Cardiac fibroblast (primary cell): Measurements from ENCODE around the gene CCDC40.

Experiments
- DNase-seq, 2 donors: peaks; one replicate each; pipeline versions ENCODE4 v3.0.0 to v3.0.0-alpha.2; 2010; ENCODE audit warnings: low read depth in 2 of 2
- H3K4me3 ChIP-seq, 2 donors: replicated peaks in 1 of 2; 1 replicate in 1 of 2; 2 replicates in 1 of 2; pipeline ENCODE4 v1.5.1; 2011; ENCODE audit warnings: low read depth in 2 of 2, low read length in 2 of 2, mild to moderate bottlenecking in 2 of 2, moderate library complexity in 1 of 2
- TF ChIP-seq, protein P1 (sequence below): IDR thresholded peaks from one replicate; pipeline ENCODE4 v1.5.1; 2011; ENCODE audit warnings: low read depth, mild to moderate bottlenecking, low read length, inconsistent platforms

Gene CCDC40

DNA sequence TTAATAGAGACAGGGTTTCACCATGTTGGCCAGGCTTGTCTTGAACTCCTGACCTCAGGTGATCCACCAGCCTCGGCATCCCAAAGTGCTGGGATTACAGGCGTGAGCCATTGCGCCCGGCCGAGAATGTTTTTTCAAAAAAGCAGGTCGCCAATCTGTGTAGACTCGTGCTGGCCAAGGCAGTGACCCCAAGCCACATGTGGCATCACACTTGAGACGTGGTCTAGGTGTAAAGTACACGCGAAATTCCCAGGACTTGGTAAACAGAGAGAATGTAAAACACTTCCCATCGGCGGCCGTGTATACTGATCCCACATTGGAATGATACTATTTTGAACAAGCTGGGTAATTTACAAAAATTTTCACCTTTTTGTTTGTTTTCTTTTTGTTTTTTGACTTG lies 41.8 kb upstream of the CCDC40 start:
- TF ChIP-seq, protein P1, sequence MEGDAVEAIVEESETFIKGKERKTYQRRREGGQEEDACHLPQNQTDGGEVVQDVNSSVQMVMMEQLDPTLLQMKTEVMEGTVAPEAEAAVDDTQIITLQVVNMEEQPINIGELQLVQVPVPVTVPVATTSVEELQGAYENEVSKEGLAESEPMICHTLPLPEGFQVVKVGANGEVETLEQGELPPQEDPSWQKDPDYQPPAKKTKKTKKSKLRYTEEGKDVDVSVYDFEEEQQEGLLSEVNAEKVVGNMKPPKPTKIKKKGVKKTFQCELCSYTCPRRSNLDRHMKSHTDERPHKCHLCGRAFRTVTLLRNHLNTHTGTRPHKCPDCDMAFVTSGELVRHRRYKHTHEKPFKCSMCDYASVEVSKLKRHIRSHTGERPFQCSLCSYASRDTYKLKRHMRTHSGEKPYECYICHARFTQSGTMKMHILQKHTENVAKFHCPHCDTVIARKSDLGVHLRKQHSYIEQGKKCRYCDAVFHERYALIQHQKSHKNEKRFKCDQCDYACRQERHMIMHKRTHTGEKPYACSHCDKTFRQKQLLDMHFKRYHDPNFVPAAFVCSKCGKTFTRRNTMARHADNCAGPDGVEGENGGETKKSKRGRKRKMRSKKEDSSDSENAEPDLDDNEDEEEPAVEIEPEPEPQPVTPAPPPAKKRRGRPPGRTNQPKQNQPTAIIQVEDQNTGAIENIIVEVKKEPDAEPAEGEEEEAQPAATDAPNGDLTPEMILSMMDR, result no peak
- no peak for DNase-seq
- H3K4me3 ChIP-seq, result no peak overlapping the region

DNA sequence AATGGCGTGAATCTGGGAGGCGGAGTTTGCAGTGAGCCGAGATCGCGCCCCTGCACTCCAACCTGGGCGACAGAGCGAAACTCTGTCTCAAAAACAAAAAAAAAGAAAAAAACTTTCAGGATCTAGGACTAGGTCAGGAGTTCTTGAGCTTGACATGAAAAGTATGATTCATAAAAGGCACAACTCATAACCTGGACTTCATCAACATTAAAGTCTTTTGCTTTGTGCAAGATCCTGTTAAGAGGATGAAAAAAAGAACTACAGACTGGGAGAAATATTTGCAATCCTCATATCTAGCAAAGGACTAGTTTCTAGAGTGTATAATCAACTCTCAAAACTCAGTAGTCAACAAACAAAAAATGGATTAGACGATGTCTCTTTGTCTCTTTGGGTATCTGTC lies 40.7 kb upstream of the CCDC40 start:
- H3K4me3 ChIP-seq, result no peak overlapping the region
- TF ChIP-seq, protein P1, result no peak
- no peak for DNase-seq

DNA sequence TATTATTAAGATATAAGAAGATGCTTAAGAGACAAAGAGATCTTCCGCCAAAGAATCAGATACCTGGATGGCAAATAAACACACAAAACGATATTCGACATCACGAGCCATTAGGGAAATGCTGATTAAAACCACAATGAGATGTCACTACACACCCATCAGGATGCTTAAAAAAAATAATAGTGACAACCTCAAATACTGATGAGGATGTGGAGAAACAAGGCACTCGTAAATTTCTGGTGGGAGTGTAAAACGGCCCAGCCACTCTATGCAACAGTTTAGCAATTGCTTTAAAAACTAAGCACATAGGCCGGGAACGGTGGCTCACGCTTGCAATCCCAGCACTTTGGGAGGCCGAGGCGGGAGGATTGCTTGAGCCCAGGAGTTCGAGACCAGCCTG lies 40.2 kb upstream of the CCDC40 start:
- TF ChIP-seq, protein P1, result no peak

DNA sequence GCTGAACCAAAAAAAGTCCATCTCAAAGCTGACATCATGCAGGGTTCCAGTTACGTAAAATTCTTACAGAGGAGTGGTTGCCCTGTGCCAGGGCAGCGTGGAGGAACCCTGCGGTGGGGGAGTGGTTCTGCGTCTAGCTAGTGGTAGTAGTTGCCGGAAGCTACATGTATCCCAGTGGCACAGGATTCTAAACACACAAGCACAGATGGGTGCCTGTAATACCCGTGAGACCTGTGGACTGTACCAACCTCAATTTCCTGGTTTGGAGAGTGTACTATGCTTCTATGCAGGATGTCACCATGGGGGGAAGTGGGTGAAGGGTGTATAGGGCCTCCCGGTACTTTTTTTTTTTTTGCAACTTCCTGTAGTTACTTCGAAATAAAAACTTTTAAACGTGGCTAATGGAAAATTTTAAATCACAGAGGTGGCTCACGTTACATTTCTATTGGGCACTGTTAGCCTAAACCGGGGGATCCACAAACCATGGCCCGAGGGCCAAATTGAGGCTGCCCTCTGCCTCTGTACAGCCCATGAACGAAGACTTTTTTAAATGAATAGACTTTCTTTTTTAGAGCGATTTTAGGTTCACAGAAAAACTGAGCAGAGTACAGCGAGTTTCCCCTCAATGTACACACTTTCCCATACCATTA lies 39.3 kb upstream of the CCDC40 start:
- DNase-seq, result no peak
- no peak overlapping the region for H3K4me3 ChIP-seq
- TF ChIP-seq, protein P1, result no peak

More for the DNA sequence above, 40.2 kb upstream of the CCDC40 start:
- DNase-seq, result no peak
- no peak overlapping the region for H3K4me3 ChIP-seq

DNA sequence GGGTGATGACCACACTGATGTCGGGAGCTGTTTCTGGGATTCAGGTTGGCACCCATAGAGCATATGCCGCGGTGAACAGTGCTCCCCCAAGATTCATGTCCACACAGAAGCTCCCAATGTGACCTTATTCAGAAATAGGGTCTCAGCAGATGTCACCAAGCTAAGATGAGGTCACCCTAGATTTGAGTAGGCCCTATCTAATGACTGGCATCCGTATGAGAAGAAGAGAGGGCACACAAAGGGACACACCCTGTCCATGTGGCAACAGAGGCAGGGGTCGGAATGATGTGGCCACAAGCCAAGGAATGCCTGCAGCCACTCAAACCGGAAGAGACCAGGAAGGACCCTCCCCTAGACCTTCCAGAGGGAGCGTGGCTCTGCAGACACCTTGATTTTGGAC lies 36.3 kb upstream of the CCDC40 start:
- no peak overlapping the region for H3K4me3 ChIP-seq
- TF ChIP-seq, protein P1, result no peak
- no peak for DNase-seq

DNA sequence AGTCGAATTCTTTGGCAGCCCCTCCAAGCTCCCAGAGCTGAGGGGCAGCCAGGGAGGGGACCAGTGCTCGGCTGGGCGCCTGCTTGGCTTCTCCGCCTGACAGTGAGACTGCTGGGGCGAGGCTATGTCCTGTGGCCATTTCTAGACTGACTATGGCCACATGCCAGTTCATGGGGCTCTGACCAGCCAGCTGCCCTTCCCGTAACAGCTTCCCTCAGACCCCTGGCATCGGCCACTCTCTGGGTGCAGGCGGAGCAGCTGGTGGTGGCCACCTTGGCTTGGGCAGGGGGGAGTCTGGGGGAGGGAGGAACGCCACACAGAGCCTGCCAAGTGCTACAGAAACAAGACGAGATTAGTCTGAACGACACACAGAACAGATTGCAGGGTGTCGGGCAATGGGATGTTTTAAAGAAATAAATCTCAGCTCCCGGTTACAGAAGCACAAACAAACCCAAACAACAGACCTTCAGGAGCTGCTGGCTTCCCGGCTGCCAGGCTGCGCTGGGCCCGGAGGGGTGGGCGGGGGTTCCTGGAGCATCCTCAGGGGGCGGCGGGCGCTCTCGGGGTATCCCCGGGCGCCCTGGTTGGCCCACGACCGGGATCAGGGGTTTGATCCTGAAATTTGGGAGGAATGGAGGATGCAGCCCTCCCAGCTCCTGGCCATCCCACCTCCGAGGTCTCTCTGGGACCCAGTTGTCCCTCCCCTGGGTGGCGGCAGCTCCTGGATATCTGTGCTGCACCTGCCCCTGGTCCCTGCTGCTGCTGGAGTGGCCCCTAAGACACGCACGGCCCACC lies 35.3 kb upstream of the CCDC40 start:
- no peak for DNase-seq
- H3K4me3 ChIP-seq, result no peak overlapping the region
- TF ChIP-seq, protein P1, result no peak
